Measurements from ENCODE around the gene SPATA21. TPM values are rescaled to one million over a fixed set of nuclear protein-coding genes. Genes with fewer than 3 reads are reported as not detected.
"Not testable (repeated sequence)": the region's sequence is repeated elsewhere in the genome, so short reads cannot be mapped to it uniquely, and the experiment has no call there.

The SPATA21 gene
- total RNA-seq, 1 donor from 2014 or later = not detected

DNA sequence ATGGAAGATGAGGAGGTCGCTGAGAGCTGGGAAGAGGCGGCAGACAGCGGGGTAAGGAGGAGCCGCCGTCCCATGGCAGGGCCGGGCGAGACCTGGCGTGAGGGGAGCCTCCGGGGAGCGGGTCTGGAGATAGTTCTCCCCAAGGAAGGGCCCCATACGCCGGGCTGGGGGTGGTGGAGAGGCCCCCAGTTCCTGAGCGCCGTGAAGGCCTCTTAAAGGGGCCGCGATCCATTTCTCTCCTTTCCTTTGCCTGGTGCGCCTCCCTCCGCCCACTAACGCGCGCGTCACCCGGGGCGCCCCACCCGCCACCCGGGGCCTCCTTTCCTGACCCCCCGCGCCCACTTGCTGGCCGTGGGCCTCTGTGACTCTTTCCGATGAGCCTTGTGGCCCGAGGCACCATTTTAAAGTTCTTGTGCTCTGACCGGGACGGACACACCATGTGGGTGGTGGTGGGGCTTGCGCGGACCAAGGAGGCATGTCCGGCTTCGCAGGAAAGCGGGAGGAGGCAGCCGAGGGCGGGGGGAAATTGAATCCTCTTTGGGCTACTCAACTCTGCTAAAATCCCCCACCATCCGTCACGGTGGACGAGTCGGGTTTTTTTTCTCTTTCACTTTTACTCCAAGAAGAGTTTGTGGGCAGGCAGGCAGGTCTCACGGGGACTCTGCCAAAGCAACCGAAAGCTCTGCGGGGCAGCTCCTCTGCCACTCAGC is 69.8 kb downstream of the SPATA21 start:
- peak; percentile 78 for DNase-seq (ENCODE audit: low read depth)
- peak overlapping the region; percentile 97 for H3K27ac ChIP-seq (ENCODE audit: low read depth, low read length)
- Mint-ChIP-seq H3K27me3 (ENCODE audit: low read depth, unreplicated experiment) (no peaks in the 10 kb centered on the region), H3K4me3 (ENCODE audit: unreplicated experiment) (peak overlapping the region; percentile 95), H3K27ac (ENCODE audit: unreplicated experiment) (peak overlapping the region; percentile 98), H3K36me3 (ENCODE audit: low read depth, unreplicated experiment) (no peaks in the 10 kb centered on the region), H3K4me1 (ENCODE audit: low read depth, unreplicated experiment) (peaks cover 17% of the 10 kb centered on the region), H3K9me3 (ENCODE audit: unreplicated experiment) (no peaks in the 10 kb centered on the region)
- FAIRE-seq = no peak
- H3K27me3 ChIP-seq (ENCODE audit: insufficient read depth, low read length) = no peaks in the 10 kb centered on the region
- peak overlapping the region; percentile 89 for H3K4me3 ChIP-seq (ENCODE audit: insufficient read depth, low read depth, low read length)
- H3K79me2 ChIP-seq (ENCODE audit: insufficient read depth, low read length) = peaks cover 50% of the 10 kb centered on the region
- H3K4me2 ChIP-seq (ENCODE audit: low read length) = peak overlapping the region; percentile 93
- peak overlapping the region; percentile 59 for H2AFZ ChIP-seq (ENCODE audit: low read depth, low read length)
- no peaks in the 10 kb centered on the region for H3K9me3 ChIP-seq (ENCODE audit: insufficient read depth, low read depth, low read length)
- no peaks in the 10 kb centered on the region for H3K36me3 ChIP-seq (ENCODE audit: insufficient read depth, low read length)
- peak overlapping the region; percentile 92 for H3K9ac ChIP-seq (ENCODE audit: low read length)
- H4K20me1 ChIP-seq (ENCODE audit: insufficient read depth, low read length) = peaks cover 39% of the 10 kb centered on the region
- TF ChIP-seq, protein P1, sequence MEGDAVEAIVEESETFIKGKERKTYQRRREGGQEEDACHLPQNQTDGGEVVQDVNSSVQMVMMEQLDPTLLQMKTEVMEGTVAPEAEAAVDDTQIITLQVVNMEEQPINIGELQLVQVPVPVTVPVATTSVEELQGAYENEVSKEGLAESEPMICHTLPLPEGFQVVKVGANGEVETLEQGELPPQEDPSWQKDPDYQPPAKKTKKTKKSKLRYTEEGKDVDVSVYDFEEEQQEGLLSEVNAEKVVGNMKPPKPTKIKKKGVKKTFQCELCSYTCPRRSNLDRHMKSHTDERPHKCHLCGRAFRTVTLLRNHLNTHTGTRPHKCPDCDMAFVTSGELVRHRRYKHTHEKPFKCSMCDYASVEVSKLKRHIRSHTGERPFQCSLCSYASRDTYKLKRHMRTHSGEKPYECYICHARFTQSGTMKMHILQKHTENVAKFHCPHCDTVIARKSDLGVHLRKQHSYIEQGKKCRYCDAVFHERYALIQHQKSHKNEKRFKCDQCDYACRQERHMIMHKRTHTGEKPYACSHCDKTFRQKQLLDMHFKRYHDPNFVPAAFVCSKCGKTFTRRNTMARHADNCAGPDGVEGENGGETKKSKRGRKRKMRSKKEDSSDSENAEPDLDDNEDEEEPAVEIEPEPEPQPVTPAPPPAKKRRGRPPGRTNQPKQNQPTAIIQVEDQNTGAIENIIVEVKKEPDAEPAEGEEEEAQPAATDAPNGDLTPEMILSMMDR (IDR thresholded peaks at IDR 0.05; ENCODE audit: insufficient read depth, low read depth, low read length) = no peak
- no peak for TF ChIP-seq EZH2 (IDR thresholded peaks at IDR 0.05; ENCODE audit: insufficient read depth, low read length)
- peaks cover 14% of the 10 kb centered on the region for H3K4me1 ChIP-seq (ENCODE audit: insufficient read depth, low read length)

DNA sequence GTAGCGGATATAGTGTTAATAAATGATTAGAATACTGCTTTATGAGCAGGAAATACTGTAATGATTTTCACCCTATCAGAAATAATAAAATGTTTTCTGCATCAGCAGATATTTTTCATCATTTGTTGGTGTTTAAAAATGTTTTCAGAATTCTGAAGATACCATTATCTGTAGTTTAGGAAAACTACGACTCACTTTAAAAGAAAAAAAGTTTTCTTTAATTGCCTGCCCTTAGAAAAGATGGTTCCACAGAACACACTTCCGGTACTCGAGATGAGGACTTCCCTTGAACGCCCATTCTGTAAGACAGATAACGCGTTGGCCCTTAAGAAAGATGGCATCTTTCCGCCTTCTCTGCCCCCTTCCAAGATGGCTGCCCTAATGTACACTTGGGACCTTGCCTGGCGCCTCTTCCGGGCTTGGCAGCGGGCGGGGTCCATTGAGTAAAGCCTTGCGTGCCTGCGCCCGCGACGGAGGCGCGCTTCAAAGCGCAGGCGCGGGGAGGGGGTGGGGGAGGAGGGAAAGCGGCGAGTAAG is 70.4 kb downstream of the SPATA21 start, which contains the start of gene SZRD1:
Gene SZRD1, plus strand, starts transcription at position 521 of the 536 bp plus-strand sequence. CDS start 16 bp downstream, outside the sequence.
- TF ChIP-seq, protein P1 (IDR thresholded peaks at IDR 0.05; ENCODE audit: insufficient read depth, low read depth, low read length) = no peak
- no peak for TF ChIP-seq EZH2 (IDR thresholded peaks at IDR 0.05; ENCODE audit: insufficient read depth, low read length)
- peaks cover 11% of the 10 kb centered on the region for H3K4me1 ChIP-seq (ENCODE audit: insufficient read depth, low read length)
- peak within 1 kb of the TSS; percentile 89 for H3K4me3 ChIP-seq (ENCODE audit: insufficient read depth, low read depth, low read length)
- no peaks in the 10 kb centered on the region for H3K9me3 ChIP-seq (ENCODE audit: insufficient read depth, low read depth, low read length)
- no peaks in the 10 kb centered on the region for H3K36me3 Mint-ChIP-seq (ENCODE audit: low read depth, unreplicated experiment)
- FAIRE-seq (peak; percentile 41), DNase-seq (ENCODE audit: low read depth) (peak; percentile 98)
- peak within 1 kb of the TSS; percentile 93 for H3K4me2 ChIP-seq (ENCODE audit: low read length)
- H3K4me3 Mint-ChIP-seq (ENCODE audit: unreplicated experiment) = peak within 1 kb of the TSS; percentile 95
- no peaks in the 10 kb centered on the region for H3K9me3 Mint-ChIP-seq (ENCODE audit: unreplicated experiment)
- peak within 1 kb of the TSS; percentile 98 for H3K27ac Mint-ChIP-seq (ENCODE audit: unreplicated experiment)
- H3K27ac ChIP-seq (ENCODE audit: low read depth, low read length) = peak within 1 kb of the TSS; percentile 97
- H3K9ac ChIP-seq (ENCODE audit: low read length) = peak within 1 kb of the TSS; percentile 92
- H2AFZ ChIP-seq (ENCODE audit: low read depth, low read length) = peak within 1 kb of the TSS; percentile 63
- no peaks in the 10 kb centered on the region for H3K27me3 ChIP-seq (ENCODE audit: insufficient read depth, low read length)
- peaks cover 33% of the 10 kb centered on the region for H4K20me1 ChIP-seq (ENCODE audit: insufficient read depth, low read length)
- H3K4me1 Mint-ChIP-seq (ENCODE audit: low read depth, unreplicated experiment) = peaks cover 12% of the 10 kb centered on the region
- H3K79me2 ChIP-seq (ENCODE audit: insufficient read depth, low read length) = peaks cover 44% of the 10 kb centered on the region
- no peaks in the 10 kb centered on the region for H3K36me3 ChIP-seq (ENCODE audit: insufficient read depth, low read length)
- H3K27me3 Mint-ChIP-seq (ENCODE audit: low read depth, unreplicated experiment) = no peaks in the 10 kb centered on the region

DNA sequence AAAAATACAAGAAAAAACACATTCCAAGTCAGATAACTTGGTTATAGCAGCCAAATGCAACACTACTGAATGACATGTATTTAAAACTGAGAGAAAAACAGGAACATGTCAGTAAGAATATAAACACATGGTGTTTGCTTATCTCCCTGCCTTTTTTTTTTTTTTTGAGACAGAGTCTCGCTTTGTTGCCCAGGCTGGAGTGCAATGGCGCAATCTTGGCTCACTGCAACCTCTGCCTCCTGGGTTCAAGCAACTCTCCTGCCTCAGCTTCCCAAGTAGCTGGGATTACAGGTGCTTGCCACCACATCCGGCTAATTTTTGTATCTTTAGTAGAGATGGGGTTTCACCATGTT is 72.1 kb downstream of the SPATA21 start:
- not testable (repeated sequence) for H3K9ac ChIP-seq (ENCODE audit: low read length); FAIRE-seq; H3K4me2 ChIP-seq (ENCODE audit: low read length); H3K27ac ChIP-seq (ENCODE audit: low read depth, low read length); H3K27me3 Mint-ChIP-seq (ENCODE audit: low read depth, unreplicated experiment); H3K27ac Mint-ChIP-seq (ENCODE audit: unreplicated experiment); H3K4me1 Mint-ChIP-seq (ENCODE audit: low read depth, unreplicated experiment); H3K9me3 ChIP-seq (ENCODE audit: insufficient read depth, low read depth, low read length); H3K36me3 ChIP-seq (ENCODE audit: insufficient read depth, low read length); H3K9me3 Mint-ChIP-seq (ENCODE audit: unreplicated experiment); H3K36me3 Mint-ChIP-seq (ENCODE audit: low read depth, unreplicated experiment); H2AFZ ChIP-seq (ENCODE audit: low read depth, low read length); H3K27me3 ChIP-seq (ENCODE audit: insufficient read depth, low read length); H3K4me3 Mint-ChIP-seq (ENCODE audit: unreplicated experiment); H3K4me3 ChIP-seq (ENCODE audit: insufficient read depth, low read depth, low read length)
- Histone ChIP-seq H4K20me1 (ENCODE audit: insufficient read depth, low read length) (peaks cover 23% of the 10 kb centered on the region), H3K79me2 (ENCODE audit: insufficient read depth, low read length) (peaks cover 28% of the 10 kb centered on the region), H3K4me1 (ENCODE audit: insufficient read depth, low read length) (peaks cover 11% of the 10 kb centered on the region)
- peak; percentile 61 for DNase-seq (ENCODE audit: low read depth)
